NCI-H2227 (cell line): Measurements from ENCODE around the gene ZBTB49.

Experiments used
- DNase-seq: peaks from one replicate; lab custom pipeline; 2025; ENCODE audit not compliant: unreplicated experiment; lab: John Stamatoyannopoulos, UW

Gene ZBTB49

DNA sequence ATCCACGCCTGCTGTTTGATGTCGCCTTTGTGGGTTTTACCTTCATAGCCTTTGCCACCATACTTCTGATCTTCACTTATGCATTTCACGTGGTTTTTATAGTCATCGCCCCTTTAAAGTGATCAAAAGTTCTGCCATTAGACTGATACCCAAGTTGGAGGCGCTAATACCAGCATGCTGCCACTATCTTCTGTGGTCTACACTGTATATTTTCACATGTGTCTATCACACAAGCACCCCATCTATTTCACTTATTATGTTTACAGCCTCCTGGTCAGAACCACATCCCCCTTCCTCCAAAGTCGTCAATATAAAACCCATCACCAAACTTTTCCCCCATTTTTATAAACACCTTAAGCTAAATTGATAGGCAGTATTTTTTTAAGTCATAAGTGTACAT is 8.3 kb upstream of the ZBTB49 start:
- DNase-seq, result no peak

- no peak for DNase-seq
Observed at GRCh38 chr4:4284827-4285618, 5.0 kb upstream of the ZBTB49 start.

- no peak for DNase-seq
Observed at GRCh38 chr4:4288098-4288497, 2.0 kb upstream of the ZBTB49 start.

DNA sequence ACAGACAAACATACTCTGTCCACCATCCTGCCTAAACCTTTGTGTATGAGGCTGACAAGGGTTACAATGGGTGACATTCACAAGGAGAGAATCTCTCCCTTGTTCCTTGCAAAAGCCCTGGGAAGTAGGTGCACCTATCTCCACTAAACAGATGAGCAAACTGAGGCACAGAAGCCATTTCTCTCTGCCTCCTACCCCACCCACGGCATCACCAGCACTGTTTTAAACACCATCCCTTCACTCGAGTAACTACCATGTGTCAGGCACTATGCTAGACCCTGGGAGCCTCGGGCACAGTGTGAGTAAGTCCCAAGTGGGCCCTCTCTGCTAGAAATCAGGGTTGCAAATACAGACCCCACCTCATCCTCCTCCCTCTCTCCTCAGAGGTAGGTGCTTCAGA is 996 bp upstream of the ZBTB49 start:
- no peak for DNase-seq

DNA sequence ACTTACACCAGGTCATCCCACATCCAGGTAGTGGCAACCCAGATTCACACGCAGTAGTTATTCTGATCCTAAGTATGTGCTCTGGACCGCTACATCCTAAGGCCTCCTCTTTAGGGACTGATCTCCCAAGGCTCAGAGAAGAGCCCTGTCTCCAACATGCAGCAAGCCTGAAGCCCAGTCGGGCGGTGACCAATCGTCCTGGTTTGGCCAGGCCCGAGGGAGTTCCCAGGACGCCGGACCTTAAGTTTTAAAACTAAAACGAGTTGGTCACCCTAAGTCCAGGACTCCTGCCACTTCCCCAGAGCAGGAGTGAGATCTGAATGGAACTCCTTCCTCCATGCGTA is 482 bp upstream of the ZBTB49 start:
- no peak for DNase-seq

DNA sequence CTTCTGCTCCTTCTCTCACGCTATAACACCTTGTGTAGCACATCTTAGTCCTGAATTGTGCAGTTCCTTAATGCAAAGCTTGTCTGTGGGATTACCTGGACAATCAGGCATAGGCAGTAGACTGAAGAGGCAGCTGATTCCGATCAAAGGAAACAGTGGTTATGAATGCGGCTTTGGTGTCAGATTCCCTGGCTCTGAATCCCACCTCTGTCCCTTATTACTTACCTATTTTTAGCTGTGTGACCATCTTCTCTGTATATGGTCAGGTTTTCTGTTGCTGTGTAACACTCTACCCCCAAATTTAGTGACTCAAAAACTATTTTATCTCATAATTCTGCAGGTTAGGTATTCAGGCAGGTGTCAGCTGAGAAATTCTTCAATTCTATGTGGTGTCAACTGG is 3.2 kb downstream of the ZBTB49 start:
- DNase-seq, result no peak

GRCh38 chr4:4296283-4296846 is 6.3 kb downstream of the ZBTB49 start:
- no peak for DNase-seq

- no peak for DNase-seq
Observed at GRCh38 chr4:4299006-4299405, 9.0 kb downstream of the ZBTB49 start.

DNA sequence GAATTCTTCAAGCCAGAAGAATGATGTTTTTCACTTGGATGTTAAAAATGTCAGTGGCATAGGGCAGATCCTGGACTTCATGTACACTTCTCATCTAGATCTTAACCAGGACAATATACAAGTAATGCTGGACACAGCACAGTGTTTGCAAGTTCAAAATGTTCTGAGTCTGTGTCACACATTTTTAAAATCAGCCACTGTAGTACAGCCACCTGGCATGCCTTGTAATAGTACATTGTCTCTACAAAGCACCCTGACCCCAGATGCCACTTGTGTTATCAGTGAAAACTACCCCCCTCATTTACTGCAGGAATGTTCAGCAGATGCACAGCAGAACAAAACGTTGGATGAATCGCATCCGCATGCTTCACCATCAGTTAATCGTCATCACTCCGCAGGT is 11.9 kb downstream of the ZBTB49 start:
- DNase-seq, result no peak

DNA sequence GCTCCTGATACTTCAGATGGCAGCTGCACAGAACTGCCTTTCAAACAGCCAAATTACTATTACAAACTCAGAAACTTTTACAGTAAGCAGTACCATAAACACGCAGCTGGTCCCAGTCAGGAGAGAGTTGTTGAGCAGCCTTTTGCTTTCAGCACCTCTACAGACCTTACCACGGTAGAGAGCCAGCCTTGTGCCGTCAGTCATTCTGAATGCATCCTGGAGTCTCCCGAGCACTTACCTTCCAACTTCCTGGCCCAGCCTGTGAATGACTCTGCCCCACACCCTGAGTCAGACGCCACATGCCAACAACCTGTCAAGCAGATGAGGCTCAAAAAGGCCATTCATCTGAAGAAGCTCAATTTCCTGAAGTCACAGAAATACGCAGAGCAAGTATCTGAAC is 12.4 kb downstream of the ZBTB49 start:
- DNase-seq, result no peak

- DNase-seq, result no peak
Observed at GRCh38 chr4:4306920-4307319, 16.9 kb downstream of the ZBTB49 start.

- no peak for DNase-seq
Observed at GRCh38 chr4:4308800-4309441, 18.9 kb downstream of the ZBTB49 start.

- DNase-seq, result no peak
Observed at GRCh38 chr4:4311193-4311592, 21.1 kb downstream of the ZBTB49 start.

GRCh38 chr4:4315461-4316149 is 25.6 kb downstream of the ZBTB49 start:
- DNase-seq, result no peak

DNA sequence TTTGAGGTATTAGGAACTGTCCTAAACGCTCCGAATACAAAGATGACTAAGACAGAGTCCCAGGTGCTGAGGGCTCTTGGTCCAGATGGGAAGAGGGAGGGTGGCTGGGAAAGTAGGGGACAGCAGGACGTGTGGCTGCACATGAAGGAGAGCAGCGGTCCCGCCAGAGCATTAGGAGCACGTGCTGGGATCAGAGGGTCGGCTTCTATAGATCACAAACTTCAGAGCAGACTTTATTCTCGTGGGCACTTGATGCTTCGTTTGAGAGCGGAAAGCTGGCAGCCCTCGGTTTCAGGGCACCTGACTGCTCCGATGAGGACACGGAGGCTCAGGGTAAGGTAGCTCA is 26.1 kb downstream of the ZBTB49 start:
- no peak for DNase-seq

DNA sequence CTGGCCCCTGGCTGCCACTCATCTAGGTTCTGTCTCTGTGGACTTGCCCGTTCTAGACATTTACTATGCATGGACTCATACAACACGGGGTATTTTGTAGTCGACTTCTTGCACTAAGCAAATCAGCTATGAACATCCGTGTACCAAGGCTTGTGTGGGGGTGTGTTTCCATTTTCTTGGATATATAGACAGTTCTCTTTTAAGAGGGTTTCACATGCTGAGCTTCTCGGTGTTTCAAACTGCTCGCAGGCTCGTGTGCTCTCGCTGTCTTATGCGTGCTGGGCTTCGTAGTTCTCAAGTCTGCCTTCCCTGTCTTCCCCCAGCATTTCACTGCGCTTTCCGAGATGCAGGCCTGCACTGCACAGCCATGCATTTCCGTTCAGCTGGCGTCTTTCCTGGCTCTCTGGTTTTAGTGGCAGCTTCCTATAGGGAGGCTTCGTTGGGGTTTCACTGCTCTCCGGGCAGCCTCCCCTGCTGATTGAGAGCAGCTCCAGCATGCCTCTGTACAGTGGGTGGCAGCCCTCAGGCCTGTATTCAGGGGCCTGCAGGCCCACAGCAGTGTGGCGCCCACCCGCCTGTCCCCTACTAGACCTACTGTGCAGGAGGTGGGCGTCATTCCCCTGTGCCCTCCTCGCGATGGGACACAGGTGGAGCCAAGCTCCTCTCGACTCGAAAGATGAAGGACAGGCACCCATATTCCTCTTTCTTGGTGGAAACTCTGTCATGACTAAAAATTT is 27.6 kb downstream of the ZBTB49 start:
- DNase-seq, result no peak

DNA sequence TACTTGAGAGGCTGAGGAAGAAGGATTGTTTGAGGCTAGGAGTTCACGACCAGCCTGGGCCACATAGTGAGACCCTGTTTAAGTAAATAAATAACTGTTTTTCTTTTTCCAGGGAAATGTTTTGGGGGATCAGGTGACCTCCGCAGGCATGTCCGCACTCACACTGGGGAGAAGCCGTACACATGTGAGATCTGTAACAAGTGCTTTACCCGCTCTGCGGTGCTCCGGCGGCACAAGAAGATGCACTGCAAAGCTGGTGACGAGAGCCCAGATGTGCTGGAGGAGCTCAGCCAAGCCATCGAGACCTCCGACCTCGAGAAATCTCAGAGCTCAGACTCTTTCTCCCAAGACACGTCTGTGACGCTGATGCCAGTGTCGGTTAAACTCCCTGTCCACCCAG is 30.5 kb downstream of the ZBTB49 start:
- no peak for DNase-seq

GRCh38 chr4:4320951-4321714 is 31.1 kb downstream of the ZBTB49 start:
- no peak for DNase-seq

DNA sequence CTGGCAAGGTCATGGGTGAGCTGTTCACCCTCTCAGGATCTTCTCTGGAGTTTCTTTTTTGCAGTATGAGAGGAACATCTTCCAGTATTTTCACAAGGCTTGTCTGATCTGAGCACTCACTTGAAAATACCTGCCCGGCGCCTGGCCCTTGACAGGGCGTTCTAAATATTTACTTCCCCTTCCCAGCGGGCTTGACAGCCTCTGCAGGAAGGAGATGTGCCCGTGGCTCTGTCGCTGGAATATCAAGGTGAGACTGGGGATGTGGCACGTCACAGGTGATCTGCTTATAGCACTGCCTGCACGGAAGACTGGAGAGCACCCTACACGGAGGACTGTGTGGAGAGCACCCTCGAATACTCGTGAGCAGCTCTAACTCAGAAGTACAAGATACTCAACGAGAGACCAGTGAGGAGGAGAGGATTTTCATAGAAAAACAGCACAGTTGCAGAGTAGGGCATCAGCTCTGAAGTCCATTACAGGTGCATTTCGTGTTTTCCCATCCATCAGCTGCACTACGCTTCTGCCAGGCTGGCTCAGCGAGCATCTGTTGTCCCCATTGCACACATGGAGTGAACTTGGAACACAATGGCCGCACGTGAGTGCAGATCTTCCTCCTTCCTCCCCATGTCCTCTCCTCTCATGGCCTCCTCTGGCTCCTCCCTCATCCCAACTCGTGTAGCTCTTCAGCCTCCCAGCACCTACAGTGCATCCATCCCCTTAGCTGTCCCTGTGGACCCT is 32.1 kb downstream of the ZBTB49 start:
- DNase-seq, result no peak
